AG04450 (cell line): Measurements from ENCODE around the gene ZNF579. TPM values are rescaled to one million over a fixed set of nuclear protein-coding genes. Genes with fewer than 3 reads are reported as not detected.
"Not testable (repeated sequence)": the region's sequence is repeated elsewhere in the genome, so short reads cannot be mapped to it uniquely, and the experiment has no call there.

Experiments
- CTCF ChIA-PET: fragments of 300-600, 350-600 bp; formaldehyde crosslinking; extraction: SDS; loops from one replicate; lab custom pipeline; 2022; ENCODE audit warnings: antibody characterized with exemption, inconsistent platforms; lab: Charles Lee
- POLR2A ChIA-PET: fragments of 350-600 bp; formaldehyde crosslinking; extraction: SDS; loops from one replicate; lab custom pipeline; 2021; ENCODE audit warnings: antibody characterized with exemption, inconsistent platforms; lab: Yijun Ruan, JAX
- DNase-seq: peaks from one replicate; pipeline ENCODE4 v3.0.0-alpha.2; 2011; ENCODE audit warnings: low read depth, low spot score
- H3K27ac ChIP-seq: one replicate; pipeline ENCODE4 v1.5.1; 2012; ENCODE audit warnings: low read depth, low read length, control low read depth
- H3K27me3 ChIP-seq: one replicate; pipeline ENCODE4 v1.6.0; 2012; ENCODE audit warnings: low read length; ENCODE audit not compliant: control insufficient read depth, insufficient read depth
- H3K4me3 ChIP-seq: 2 replicates; pipeline ENCODE4 v1.5.1; 2011; ENCODE audit warnings: mild to moderate bottlenecking, low read depth, low read length, control low read depth
- H3K9me3 ChIP-seq: 2 replicates; pipeline ENCODE4 v1.5.1; 2012; ENCODE audit warnings: low read length; ENCODE audit not compliant: control insufficient read depth, insufficient read depth
- CTCF ChIP-seq: IDR thresholded peaks from 2 replicates; pipeline ENCODE4 v1.5.1; 2011; ENCODE audit warnings: low read depth, low read length, control low read depth, inconsistent platforms
- polyA plus RNA-seq: library from polyadenylated mRNA; depleted of rRNA; stranded (reverse); fragments of >200 nt; gene quantifications from 2 replicates; pipeline ENCODE4 v1.2.3, GENCODE V29; 2011

The ZNF579 gene
- polyA plus RNA-seq, 1 experiment: 4.2 TPM

- Histone ChIP-seq H3K9me3 (no peaks in the 10 kb centered on the region), H3K27me3 (no peaks in the 10 kb centered on the region), H3K27ac (peak overlapping the region; percentile 80), H3K4me3 (peak overlapping the region; percentile 47)
- TF ChIP-seq CTCF: no peak
- POLR2A ChIA-PET: interaction anchor here (0.6 to 1.0 kb wide), 5 partner anchors 12 to 74 kb away, joined by 3 to 7 read pairs (median 6); no protein-coding TSS in a partner anchor
- CTCF ChIA-PET: interaction anchor here (0.6 kb wide), 3 partner anchors 15 to 395 kb away, joined by 3 to 4 read pairs (median 3); partner anchors contain the start of gene ZNF784
- DNase-seq: peak; percentile 37
These were observed 5.2 kb upstream of the ZNF579 start for GRCh38 chr19:55585658-55586339.

GRCh38 chr19:55584871-55585270, 4.2 kb upstream of the ZNF579 start:
- Histone ChIP-seq H3K9me3 (no peaks in the 10 kb centered on the region; the same call in 1 of the 2 replicates), H3K4me3 (no peak overlapping the region), H3K27ac (no peak overlapping the region), H3K27me3 (no peaks in the 10 kb centered on the region)
- ChIA-PET CTCF (no interaction called here), POLR2A (interaction anchor here (0.7 to 1.0 kb wide), 3 partner anchors 11 to 37 kb away, joined by 3 to 6 read pairs (median 5); no protein-coding TSS in a partner anchor)
- no peak for DNase-seq
- TF ChIP-seq CTCF: no peak

DNA sequence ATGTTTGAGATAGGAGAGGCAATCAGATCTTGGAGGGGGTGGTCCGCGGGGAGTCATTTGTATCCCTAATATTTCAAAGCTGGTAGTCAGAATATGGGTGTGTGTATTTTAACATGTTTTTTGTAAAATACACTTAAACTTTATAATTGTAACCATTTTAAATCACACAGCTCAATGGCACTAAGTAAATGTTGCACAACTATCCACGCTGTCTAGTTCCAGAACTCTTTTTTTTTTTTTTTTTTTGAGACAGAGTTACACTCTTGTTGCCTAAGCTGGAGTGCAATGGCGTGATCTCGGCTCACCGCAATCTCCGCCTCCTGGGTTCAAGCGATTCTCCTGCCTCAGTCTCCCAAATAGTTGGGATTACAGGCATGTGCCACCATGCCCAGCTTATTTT, 3.2 kb upstream of the ZNF579 start:
- not testable (repeated sequence) for DNase-seq, H3K27ac ChIP-seq, H3K4me3 ChIP-seq, H3K27me3 ChIP-seq, H3K9me3 ChIP-seq
- ChIA-PET POLR2A (interaction anchor here (0.6 to 1.5 kb wide), 3 partner anchors 15 to 21 kb away, joined by 3 to 5 read pairs (median 4); partner anchors contain the start of genes FIZ1 and ZNF524), CTCF (interaction anchor here (1.0 to 1.2 kb wide), 3 partner anchors 22 to 116 kb away, joined by 3 to 4 read pairs (median 3); partner anchors contain the start of gene ZNF865)

DNA sequence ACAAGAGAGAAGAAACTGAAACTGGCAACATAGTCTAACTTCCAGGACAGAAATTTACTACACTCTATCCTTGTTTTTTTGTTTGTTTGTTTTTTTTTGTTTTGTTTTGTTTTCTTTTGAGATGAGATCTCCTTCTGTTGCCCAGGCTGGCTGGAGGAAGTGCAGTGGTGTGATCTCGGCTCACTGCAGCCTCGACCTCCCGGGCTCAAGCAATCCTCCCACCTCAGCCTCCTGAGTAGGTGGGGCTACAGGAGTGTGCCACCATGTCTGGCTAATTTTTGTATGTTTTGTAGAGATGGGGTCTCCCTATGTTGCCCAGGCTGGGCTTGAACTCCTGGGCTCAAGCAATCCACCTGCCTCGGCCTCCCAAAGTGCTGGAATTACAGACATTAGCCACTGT, 1.6 kb upstream of the ZNF579 start:
- not testable (repeated sequence) for H3K4me3 ChIP-seq, H3K27me3 ChIP-seq, DNase-seq, H3K9me3 ChIP-seq, H3K27ac ChIP-seq
- ChIA-PET POLR2A (interaction anchor here (3.1 kb wide), 1 partner anchor 17 kb away, joined by 10 read pairs; the partner anchor contains the start of genes FIZ1 and ZNF524), CTCF (interaction anchor here (1.3 to 1.7 kb wide), 3 partner anchors 23 to 79 kb away, joined by 3 to 12 read pairs (median 5); partner anchors contain the start of gene ZNF865)

- Histone ChIP-seq H3K27me3 (no peaks in the 10 kb centered on the region), H3K4me3 (no peak overlapping the region), H3K27ac (no peak overlapping the region), H3K9me3 (no peaks in the 10 kb centered on the region; the same call in 1 of the 2 replicates)
- no peak for DNase-seq
- no peak for TF ChIP-seq CTCF
- ChIA-PET CTCF (interaction anchor here (1.3 to 1.7 kb wide), 3 partner anchors 24 to 78 kb away, joined by 3 to 12 read pairs (median 5); partner anchors contain the start of gene ZNF865), POLR2A (interaction anchor here (3.1 kb wide), 1 partner anchor 17 kb away, joined by 10 read pairs; the partner anchor contains the start of genes FIZ1 and ZNF524)
These were observed 1.2 kb upstream of the ZNF579 start for GRCh38 chr19:55581823-55582223.
